ENCODE results near the gene CRACR2B.

CRACR2B gene

DNA sequence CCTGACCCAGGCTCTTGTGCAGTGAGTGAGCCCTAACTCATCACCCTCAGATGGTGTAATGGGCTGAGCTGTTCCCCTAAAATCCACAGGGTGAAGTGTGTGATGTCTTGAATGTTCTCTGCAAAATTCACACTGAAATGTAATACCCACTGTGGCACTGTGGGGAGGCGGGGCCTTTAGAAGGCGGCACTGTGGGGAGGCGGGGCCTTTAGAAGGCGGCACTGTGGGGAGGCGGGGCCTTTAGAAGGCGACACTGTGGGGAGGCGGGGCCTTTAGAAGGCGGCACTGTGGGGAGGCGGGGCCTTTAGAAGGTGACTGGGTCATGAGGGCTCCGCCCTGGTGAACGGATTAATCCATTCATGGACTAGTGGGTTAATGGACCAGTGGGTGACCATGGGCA is 49.8 kb downstream of the CRACR2B start:
- H3K4me3 ChIP-seq (ENCODE audit: low read length): no peak overlapping the region
- no peaks in the 10 kb centered on the region for H3K9me2 ChIP-seq (replicated peaks; ENCODE audit: insufficient read depth, low read length)
- no peaks in the 10 kb centered on the region for H3K9me3 ChIP-seq (replicated peaks; ENCODE audit: insufficient read depth, low read length)
- H3K27ac ChIP-seq (ENCODE audit: low read length): no peak overlapping the region
- no peak for DNase-seq
- TF ChIP-seq, protein P1, sequence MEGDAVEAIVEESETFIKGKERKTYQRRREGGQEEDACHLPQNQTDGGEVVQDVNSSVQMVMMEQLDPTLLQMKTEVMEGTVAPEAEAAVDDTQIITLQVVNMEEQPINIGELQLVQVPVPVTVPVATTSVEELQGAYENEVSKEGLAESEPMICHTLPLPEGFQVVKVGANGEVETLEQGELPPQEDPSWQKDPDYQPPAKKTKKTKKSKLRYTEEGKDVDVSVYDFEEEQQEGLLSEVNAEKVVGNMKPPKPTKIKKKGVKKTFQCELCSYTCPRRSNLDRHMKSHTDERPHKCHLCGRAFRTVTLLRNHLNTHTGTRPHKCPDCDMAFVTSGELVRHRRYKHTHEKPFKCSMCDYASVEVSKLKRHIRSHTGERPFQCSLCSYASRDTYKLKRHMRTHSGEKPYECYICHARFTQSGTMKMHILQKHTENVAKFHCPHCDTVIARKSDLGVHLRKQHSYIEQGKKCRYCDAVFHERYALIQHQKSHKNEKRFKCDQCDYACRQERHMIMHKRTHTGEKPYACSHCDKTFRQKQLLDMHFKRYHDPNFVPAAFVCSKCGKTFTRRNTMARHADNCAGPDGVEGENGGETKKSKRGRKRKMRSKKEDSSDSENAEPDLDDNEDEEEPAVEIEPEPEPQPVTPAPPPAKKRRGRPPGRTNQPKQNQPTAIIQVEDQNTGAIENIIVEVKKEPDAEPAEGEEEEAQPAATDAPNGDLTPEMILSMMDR (IDR thresholded peaks at IDR 0.05; ENCODE audit: low read length): no peak
- no peak for TF ChIP-seq EZH2 (optimal IDR thresholded peaks at IDR 0.05; ENCODE audit: low read depth, low read length)
- TF ChIP-seq EZH2phosphoT487 (IDR thresholded peaks at IDR 0.05; ENCODE audit: low read length): no peak
- H3K9ac ChIP-seq (ENCODE audit: low read length): no peak overlapping the region
- H3K4me2 ChIP-seq (ENCODE audit: low read depth, low read length): no peak overlapping the region
- no peaks in the 10 kb centered on the region for H3K79me2 ChIP-seq (ENCODE audit: low read length)
- H2AFZ ChIP-seq (ENCODE audit: low read length): no peak overlapping the region
- no peaks in the 10 kb centered on the region for H3K4me1 ChIP-seq (ENCODE audit: low read length)
- H3K27me3 ChIP-seq (replicated peaks; ENCODE audit: insufficient read depth, low read length): no peaks in the 10 kb centered on the region
- no peaks in the 10 kb centered on the region for H3F3A ChIP-seq (ENCODE audit: insufficient read depth, low read length)
- H4K20me1 ChIP-seq (ENCODE audit: insufficient read depth, low read length): no peaks in the 10 kb centered on the region
- H3K36me3 ChIP-seq (replicated peaks; ENCODE audit: insufficient read depth, low read length): no peaks in the 10 kb centered on the region

DNA sequence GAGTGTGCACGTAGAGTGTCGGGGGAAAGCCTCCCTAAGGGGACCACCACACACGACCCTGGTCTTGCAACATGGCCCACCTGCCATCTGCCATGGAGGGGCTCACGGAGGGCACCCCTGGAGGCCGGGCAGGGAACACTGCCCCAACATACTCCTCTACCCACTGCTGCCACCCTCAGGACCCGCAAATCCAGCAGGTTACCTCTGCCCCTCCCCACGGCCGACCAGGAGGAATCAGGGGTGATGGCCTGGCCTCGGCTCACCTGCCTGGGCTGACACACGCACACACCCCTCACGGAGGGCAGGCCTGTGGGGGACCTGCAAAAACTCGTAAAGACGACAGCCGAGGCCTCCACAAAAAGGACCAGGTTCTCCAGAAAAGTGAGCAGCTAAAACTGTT is 52.7 kb downstream of the CRACR2B start:
- Histone ChIP-seq H3K4me1 (ENCODE audit: low read length) (no peaks in the 10 kb centered on the region), H3K9ac (ENCODE audit: low read length) (no peak overlapping the region), H3K9me2 (replicated peaks; ENCODE audit: insufficient read depth, low read length) (no peaks in the 10 kb centered on the region), H3K27me3 (replicated peaks; ENCODE audit: insufficient read depth, low read length) (no peaks in the 10 kb centered on the region), H3K4me3 (ENCODE audit: low read length) (no peak overlapping the region), H2AFZ (ENCODE audit: low read length) (no peak overlapping the region), H3K36me3 (replicated peaks; ENCODE audit: insufficient read depth, low read length) (no peaks in the 10 kb centered on the region), H3K4me2 (ENCODE audit: low read depth, low read length) (no peak overlapping the region), H3K9me3 (replicated peaks; ENCODE audit: insufficient read depth, low read length) (no peaks in the 10 kb centered on the region), H4K20me1 (ENCODE audit: insufficient read depth, low read length) (no peaks in the 10 kb centered on the region), H3F3A (ENCODE audit: insufficient read depth, low read length) (no peaks in the 10 kb centered on the region), H3K79me2 (ENCODE audit: low read length) (no peaks in the 10 kb centered on the region), H3K27ac (ENCODE audit: low read length) (no peak overlapping the region)
- TF ChIP-seq EZH2phosphoT487 (IDR thresholded peaks at IDR 0.05; ENCODE audit: low read length) (no peak), EZH2 (optimal IDR thresholded peaks at IDR 0.05; ENCODE audit: low read depth, low read length) (no peak)
- TF ChIP-seq, protein P1 (IDR thresholded peaks at IDR 0.05; ENCODE audit: low read length): no peak
- no peak for DNase-seq
